Left lung (tissue), 14 donors: ENCODE measurements around the gene ZNF205. TPM values are rescaled to one million over a fixed set of nuclear protein-coding genes. Genes with fewer than 3 reads are reported as not detected.

Source experiments
- ATAC-seq: fragments of 200-7000 bp; cut with Tn5 transposase; one replicate; pipeline ENCODE4 v1.9.1; 2020; ENCODE audit warnings: moderate library complexity
- DNase-seq, 4 donors: peaks; one replicate each; pipeline ENCODE4 v3.0.0-alpha.2; 2013 to 2020
- H3K27ac ChIP-seq, 2 donors: fragments of 200-600 bp; sonication (generic) in 1 of 2; one replicate each; pipeline versions ENCODE4 v1.5.0 to v1.8.0; 2020 to 2021
- H3K27me3 ChIP-seq, 2 donors: fragments of 200-600 bp; sonication (generic) in 1 of 2; one replicate each; pipeline versions ENCODE4 v1.5.0 to v1.8.0; 2020 to 2021
- H3K36me3 ChIP-seq, 2 donors: fragments of 200-600 bp; sonication (generic) in 1 of 2; one replicate each; pipeline versions ENCODE4 v1.5.0 to v1.8.0; 2020 to 2021
- H3K4me1 ChIP-seq, 2 donors: fragments of 200-600 bp; one replicate each; pipeline ENCODE4 v1.8.0; 2021
- H3K4me3 ChIP-seq, 2 donors: fragments of 200-600 bp; sonication (generic) in 1 of 2; one replicate each; pipeline versions ENCODE4 v1.5.0 to v1.8.0; 2020 to 2021; ENCODE audit warnings: mild to moderate bottlenecking in 1 of 2
- H3K9me3 ChIP-seq, 2 donors: fragments of 200-600 bp; sonication (generic) in 1 of 2; one replicate each; pipeline versions ENCODE4 v1.5.0 to v1.8.0; 2020 to 2021
- CTCF ChIP-seq, 2 donors: fragments of 200-600 bp; sonication (generic) in 1 of 2; IDR thresholded peaks; one replicate each; pipeline versions ENCODE4 v1.5.0 to v1.8.0; 2021; ENCODE audit warnings: antibody characterized with exemption in 2 of 2
- intact Hi-C, 2 donors: fragments of 100-400 bp; cut with DNase I; formaldehyde crosslinking; loops; one replicate each; pipeline versions ENCODE4 v1.11.2 to v1.14.2; 2022
- long read RNA-seq, 12 donors: library from polyadenylated mRNA in 2 of 12; unstranded in 2 of 12; transcript quantifications; one replicate each; pipeline ENCODE4 v2.0.0 and lab custom pipeline, GENCODE V29; 2019 to 2026
- polyA plus RNA-seq, 6 donors: library from polyadenylated mRNA; unstranded; fragments of 120-200 nt; gene quantifications; one replicate each; pipeline ENCODE4 v1.2.1, GENCODE V29; 2013; ENCODE audit not compliant: insufficient read length in 6 of 6
- total RNA-seq, 2 donors: library from RNA; stranded (reverse); fragmentation: NEBNext Ultra II Directional; extraction: Animal tissue kit (Norgen Biotek cat#: 25700); gene quantifications; one replicate each; pipeline ENCODE4 v1.2.1, GENCODE V29; 2021
- donor health status: DM: no; HTN: yes; CAD: no.
- donor health status: DM: no; HTN: no; CAD: no.

Gene ZNF205
- total RNA-seq = 10 to 100 TPM in 1 of 2 donors, 1 to 10 TPM in 1; 9.7 to 11.8 TPM
- 10 to 100 TPM; 13.3 to 17.6 (median 17.1) TPM for polyA plus RNA-seq
- long read RNA-seq, donor 1, partial matches to known transcripts = 16 of 21 reads
- long read RNA-seq, donor 1, other reads (novel, unspliced or antisense) = 0 of 21 reads
- long read RNA-seq, donor 2, partial matches to known transcripts = 0 of 3 reads
- long read RNA-seq, donor 2, other reads (novel, unspliced or antisense) = 0 of 3 reads
- long read RNA-seq, donor 3, partial matches to known transcripts = 0 of 3 reads
- long read RNA-seq, donor 3, other reads (novel, unspliced or antisense) = 0 of 3 reads
- long read RNA-seq, donor 4, partial matches to known transcripts = 0 of 6 reads
- long read RNA-seq, donor 4, other reads (novel, unspliced or antisense) = 1 of 6 reads
- long read RNA-seq, donor 5 = 0 reads
- long read RNA-seq, donor 6, partial matches to known transcripts = 0 of 3 reads
- long read RNA-seq, donor 6, other reads (novel, unspliced or antisense) = 0 of 3 reads
- long read RNA-seq, donor 7, partial matches to known transcripts = 10 of 12 reads
- long read RNA-seq, donor 7, other reads (novel, unspliced or antisense) = 0 of 12 reads
- long read RNA-seq, donor 8, partial matches to known transcripts = 0 of 1 reads
- long read RNA-seq, donor 8, other reads (novel, unspliced or antisense) = 0 of 1 reads
- long read RNA-seq, donor 9 = 0 reads
- long read RNA-seq, donor 10, partial matches to known transcripts = 0 of 5 reads
- long read RNA-seq, donor 10, other reads (novel, unspliced or antisense) = 0 of 5 reads
- long read RNA-seq, donor 11 = 0 reads
- long read RNA-seq, donor 12, partial matches to known transcripts = 0 of 2 reads
- long read RNA-seq, donor 12, other reads (novel, unspliced or antisense) = 0 of 2 reads

GRCh38 chr16:3112058-3112880 lies at the start of gene ZNF205:
Gene ZNF205, plus strand, starts transcription at chr16:3112586. Its CDS starts 845 bp downstream, at chr16:3113431.
- H3K27ac ChIP-seq = peak within 1 kb of the TSS; percentile 56 to 73
- peak in 3 of 4 donors; percentile 71 to 86 (median 71) for DNase-seq
- no peak for TF ChIP-seq CTCF (IDR thresholded peaks at IDR 0.05)
- peaks cover 0 to 22% of the 10 kb centered on the region in 2 donors for H3K36me3 ChIP-seq
- peak within 1 kb of the TSS; percentile 66 to 68 for H3K4me3 ChIP-seq
- no peaks in the 10 kb centered on the region for H3K9me3 ChIP-seq
- intact Hi-C loops = no loop called here
- H3K4me1 ChIP-seq = peaks cover 13 to 29% of the 10 kb centered on the region in 2 donors
- H3K27me3 ChIP-seq = peaks cover 0 to 5% of the 10 kb centered on the region in 2 donors
- ATAC-seq = peak; percentile 98

GRCh38 chr16:3063625-3064386 lies 48.6 kb upstream of the ZNF205 start:
- no peak for TF ChIP-seq CTCF (IDR thresholded peaks at IDR 0.05)
- no peak for DNase-seq
- H3K27me3 ChIP-seq = no peaks in the 10 kb centered on the region
- no peak overlapping the region for H3K4me3 ChIP-seq
- H3K9me3 ChIP-seq = no peaks in the 10 kb centered on the region
- peaks cover 15 to 70% of the 10 kb centered on the region in 2 donors for H3K4me1 ChIP-seq
- H3K27ac ChIP-seq = no peak overlapping the region
- ATAC-seq = no peak
- H3K36me3 ChIP-seq = peaks cover 0 to 7% of the 10 kb centered on the region in 2 donors
- intact Hi-C loops = no loop called here

- peak within 1 kb of the TSS; percentile 68 to 82 for H3K27ac ChIP-seq
- H3K4me3 ChIP-seq = peak within 1 kb of the TSS; percentile 18 to 56
- H3K9me3 ChIP-seq = no peaks in the 10 kb centered on the region
- ATAC-seq (peak; percentile 79), DNase-seq (peak in 2 of 4 donors; percentile 49 to 83)
- no peaks in the 10 kb centered on the region for H3K27me3 ChIP-seq
- intact Hi-C loops = no loop called here
- H3K36me3 ChIP-seq = peaks cover 0 to 12% of the 10 kb centered on the region in 2 donors
- H3K4me1 ChIP-seq = peaks cover 9 to 64% of the 10 kb centered on the region in 2 donors
- no peak for TF ChIP-seq CTCF (IDR thresholded peaks at IDR 0.05)
Observed at GRCh38 chr16:3065069-3065741, 47.2 kb upstream of the ZNF205 start, which contains the start of gene IL32. Gene IL32, plus strand, starts transcription at chr16:3065640. Its CDS starts 172 bp downstream, at chr16:3065812.
